ENCODE measurements around the gene TRIO. TPM values are rescaled to one million over a fixed set of nuclear protein-coding genes. Genes with fewer than 3 reads are reported as not detected.

TRIO gene
- total RNA-seq, 2 donors from 2014 or later = 62.0 to 137 TPM

- Histone ChIP-seq H3K9me3 (no peaks in the 10 kb centered on the region), H3K27ac (no peak overlapping the region), H3K4me3 (no peak overlapping the region), H3K36me3 (replicated peaks in 1 of 2; ENCODE audit: insufficient read depth in 1 of 2, low read depth in 2 of 2) (no peaks in the 10 kb centered on the region), H3K4me1 (peaks cover 17% of the 10 kb centered on the region), H3K27me3 (no peaks in the 10 kb centered on the region)
- no peak for TF ChIP-seq POLR2A (IDR thresholded peaks at IDR 0.05)
- no peak for TF ChIP-seq CTCF (IDR thresholded peaks at IDR 0.05)
- intact Hi-C loops (cut with DNase I) = no loop called here
- WGBS, 2 donors = 89 to 92% methylated on average over 11 of the region's 11 CpGs
- no peak for DNase-seq
- no peak for ATAC-seq
Observed at GRCh38 chr5:14158890-14159666, 15.9 kb downstream of the TRIO start.

GRCh38 chr5:14161825-14162556 is 18.8 kb downstream of the TRIO start:
- H3K27me3 ChIP-seq = no peaks in the 10 kb centered on the region
- intact Hi-C loops (cut with DNase I) = no loop called here
- H3K27ac ChIP-seq = no peak overlapping the region
- H3K36me3 ChIP-seq (replicated peaks in 1 of 2; ENCODE audit: insufficient read depth in 1 of 2, low read depth in 2 of 2) = no peaks in the 10 kb centered on the region
- DNase-seq (no peak), ATAC-seq (no peak)
- H3K4me3 ChIP-seq = no peak overlapping the region
- 65 to 68% methylated on average over 7 of the region's 7 CpGs for WGBS, 2 donors
- no peak for TF ChIP-seq CTCF (IDR thresholded peaks at IDR 0.05)
- TF ChIP-seq POLR2A (IDR thresholded peaks at IDR 0.05) = no peak
- H3K4me1 ChIP-seq = peaks cover 12% of the 10 kb centered on the region
- no peaks in the 10 kb centered on the region for H3K9me3 ChIP-seq

- Histone ChIP-seq H3K4me3 (no peak overlapping the region), H3K9me3 (no peaks in the 10 kb centered on the region), H3K27me3 (no peaks in the 10 kb centered on the region), H3K4me1 (peaks cover 27% of the 10 kb centered on the region), H3K36me3 (replicated peaks in 1 of 2; ENCODE audit: insufficient read depth in 1 of 2, low read depth in 2 of 2) (no peaks in the 10 kb centered on the region), H3K27ac (no peak overlapping the region)
- intact Hi-C loops (cut with DNase I) = no loop called here
- no peak for ATAC-seq
- DNase-seq = no peak
- 85 to 91% methylated on average over 7 of the region's 7 CpGs for WGBS, 2 donors
- TF ChIP-seq CTCF (IDR thresholded peaks at IDR 0.05) (no peak), POLR2A (IDR thresholded peaks at IDR 0.05) (no peak)
Observed at GRCh38 chr5:14164164-14165163, 21.3 kb downstream of the TRIO start.

GRCh38 chr5:14165375-14166106 is 22.4 kb downstream of the TRIO start:
- Histone ChIP-seq H3K27ac (no peak overlapping the region), H3K36me3 (replicated peaks in 1 of 2; ENCODE audit: insufficient read depth in 1 of 2, low read depth in 2 of 2) (no peaks in the 10 kb centered on the region), H3K4me1 (peaks cover 27% of the 10 kb centered on the region), H3K9me3 (no peaks in the 10 kb centered on the region), H3K4me3 (no peak overlapping the region), H3K27me3 (no peaks in the 10 kb centered on the region)
- ATAC-seq = no peak
- WGBS, 2 donors = 89 to 93% methylated on average over 9 of the region's 9 CpGs
- no peak for TF ChIP-seq CTCF (IDR thresholded peaks at IDR 0.05)
- TF ChIP-seq POLR2A (IDR thresholded peaks at IDR 0.05) = no peak
- DNase-seq = no peak
- intact Hi-C loops (cut with DNase I) = no loop called here
